Measurements from ENCODE around the gene SRD5A3.

The SRD5A3 gene

DNA sequence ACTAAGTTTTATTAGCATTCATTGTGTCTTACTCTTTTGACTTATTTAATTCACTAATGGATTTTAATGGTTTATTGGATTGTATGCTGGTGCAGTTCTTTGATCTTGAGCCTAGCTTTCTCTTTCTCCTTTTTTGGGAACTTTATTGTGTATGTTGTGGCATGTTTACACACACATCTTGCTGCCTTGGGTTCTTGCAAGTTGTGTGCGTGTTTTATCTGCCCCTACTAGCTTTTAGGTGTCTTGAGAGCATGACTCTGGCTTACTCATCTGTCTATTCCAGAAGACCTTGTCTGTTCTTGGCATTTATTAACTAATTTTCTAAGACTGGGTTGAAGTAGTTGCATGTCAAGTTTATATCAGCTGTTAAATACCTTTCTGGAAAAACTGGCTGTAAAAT is 52.4 kb downstream of the SRD5A3 start:
- no peak for TF ChIP-seq CTCF (IDR thresholded peaks at IDR 0.05; ENCODE audit: extremely low read depth, missing control alignments)
- no peak for DNase-seq (ENCODE audit: low spot score)

DNA sequence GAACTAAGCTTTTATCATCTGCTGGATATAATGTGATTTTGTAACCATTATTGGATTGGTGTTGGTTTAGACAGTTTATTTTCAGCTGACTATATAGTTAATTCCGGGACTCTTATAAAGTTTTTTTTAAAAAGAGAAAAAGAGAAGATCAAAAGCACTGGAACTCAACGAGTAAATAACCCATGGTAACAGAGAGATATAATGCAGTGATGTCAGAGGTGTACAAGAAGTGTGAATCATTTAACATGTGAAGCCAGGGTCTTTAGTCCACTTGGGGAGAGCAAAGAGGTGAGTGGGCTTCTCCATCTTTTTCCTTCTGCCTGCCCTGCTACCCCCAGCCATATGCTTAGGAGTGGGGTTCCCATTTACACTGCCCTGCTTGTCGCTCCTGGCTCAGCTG is 52.9 kb downstream of the SRD5A3 start:
- TF ChIP-seq CTCF (IDR thresholded peaks at IDR 0.05; ENCODE audit: extremely low read depth, missing control alignments), result no peak
- DNase-seq (ENCODE audit: low spot score), result no peak

- DNase-seq (ENCODE audit: low spot score), result no peak
- no peak for TF ChIP-seq CTCF (IDR thresholded peaks at IDR 0.05; ENCODE audit: extremely low read depth, missing control alignments)
Observed at GRCh38 chr4:55399581-55399980, 53.5 kb downstream of the SRD5A3 start.

- TF ChIP-seq CTCF (IDR thresholded peaks at IDR 0.05; ENCODE audit: extremely low read depth, missing control alignments), result no peak
- DNase-seq (ENCODE audit: low spot score), result no peak
Observed at GRCh38 chr4:55405073-55405472, 59.0 kb downstream of the SRD5A3 start.

GRCh38 chr4:55406545-55406944 is 60.5 kb downstream of the SRD5A3 start:
- no peak for DNase-seq (ENCODE audit: low spot score)
- no peak for TF ChIP-seq CTCF (IDR thresholded peaks at IDR 0.05; ENCODE audit: extremely low read depth, missing control alignments)

- TF ChIP-seq CTCF (IDR thresholded peaks at IDR 0.05; ENCODE audit: extremely low read depth, missing control alignments), result no peak
- DNase-seq (ENCODE audit: low spot score), result no peak
Observed at GRCh38 chr4:55407119-55407518, 61.1 kb downstream of the SRD5A3 start.

- DNase-seq (ENCODE audit: low spot score), result no peak
- TF ChIP-seq CTCF (IDR thresholded peaks at IDR 0.05; ENCODE audit: extremely low read depth, missing control alignments), result no peak
Observed at GRCh38 chr4:55407764-55408163, 61.7 kb downstream of the SRD5A3 start.
